ENCODE results near the gene B3GLCT. TPM values are rescaled to one million over a fixed set of nuclear protein-coding genes. Genes with fewer than 3 reads are reported as not detected.

Gene B3GLCT
- total RNA-seq, 2 donors from 2014 or later, result 10.1 to 11.5 TPM

DNA sequence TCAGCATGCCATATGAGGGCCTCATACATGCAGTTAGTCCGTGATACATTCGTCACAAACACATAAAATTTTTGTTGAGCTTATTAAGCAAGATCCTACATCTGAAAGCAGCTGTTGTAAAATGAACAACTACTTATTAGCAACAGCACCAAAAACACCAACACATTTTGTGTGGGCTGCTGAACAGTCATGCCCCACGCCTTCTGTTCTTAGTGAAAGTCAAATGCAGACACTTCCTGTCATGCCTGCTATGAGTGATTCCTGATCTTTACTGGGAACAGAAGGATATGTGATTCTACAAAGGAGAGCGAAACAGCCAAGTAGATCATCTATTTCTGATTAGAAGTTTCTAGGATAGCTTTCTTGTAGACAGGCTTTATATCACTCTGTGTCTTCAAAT is 4.2 kb upstream of the B3GLCT start:
- no peaks in the 10 kb centered on the region for H3K27me3 ChIP-seq (ENCODE audit: control insufficient read depth, insufficient read depth, low read length, poor library complexity, severe bottlenecking)
- WGBS, 2 experiments (ENCODE audit: insufficient coverage in 1 of 2, insufficient read length in 1 of 2), result 93 to 95% methylated on average over 4 of the region's 4 CpGs
- H3K9ac ChIP-seq (ENCODE audit: extremely low read depth, low read length, poor library complexity, severe bottlenecking), result no peak overlapping the region
- no peak overlapping the region for H3K4me3 Mint-ChIP-seq
- no peaks in the 10 kb centered on the region for H3K9me3 Mint-ChIP-seq
- no peaks in the 10 kb centered on the region for H3K36me3 ChIP-seq (ENCODE audit: control insufficient read depth, insufficient read depth, low read length)
- DNase-seq, result no peak
- H3K4me1 Mint-ChIP-seq, result peaks cover 21% of the 10 kb centered on the region
- H3K36me3 Mint-ChIP-seq (ENCODE audit: low read depth), result no peaks in the 10 kb centered on the region
- H3K27ac Mint-ChIP-seq, result no peak overlapping the region
- H3K27me3 Mint-ChIP-seq (ENCODE audit: insufficient read depth), result peaks cover 5% of the 10 kb centered on the region
- no peak overlapping the region for H3K4me3 ChIP-seq (ENCODE audit: low read length)
- H3K27ac ChIP-seq (ENCODE audit: low read depth, low read length), result no peak overlapping the region
- TF ChIP-seq, protein P1, sequence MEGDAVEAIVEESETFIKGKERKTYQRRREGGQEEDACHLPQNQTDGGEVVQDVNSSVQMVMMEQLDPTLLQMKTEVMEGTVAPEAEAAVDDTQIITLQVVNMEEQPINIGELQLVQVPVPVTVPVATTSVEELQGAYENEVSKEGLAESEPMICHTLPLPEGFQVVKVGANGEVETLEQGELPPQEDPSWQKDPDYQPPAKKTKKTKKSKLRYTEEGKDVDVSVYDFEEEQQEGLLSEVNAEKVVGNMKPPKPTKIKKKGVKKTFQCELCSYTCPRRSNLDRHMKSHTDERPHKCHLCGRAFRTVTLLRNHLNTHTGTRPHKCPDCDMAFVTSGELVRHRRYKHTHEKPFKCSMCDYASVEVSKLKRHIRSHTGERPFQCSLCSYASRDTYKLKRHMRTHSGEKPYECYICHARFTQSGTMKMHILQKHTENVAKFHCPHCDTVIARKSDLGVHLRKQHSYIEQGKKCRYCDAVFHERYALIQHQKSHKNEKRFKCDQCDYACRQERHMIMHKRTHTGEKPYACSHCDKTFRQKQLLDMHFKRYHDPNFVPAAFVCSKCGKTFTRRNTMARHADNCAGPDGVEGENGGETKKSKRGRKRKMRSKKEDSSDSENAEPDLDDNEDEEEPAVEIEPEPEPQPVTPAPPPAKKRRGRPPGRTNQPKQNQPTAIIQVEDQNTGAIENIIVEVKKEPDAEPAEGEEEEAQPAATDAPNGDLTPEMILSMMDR (conservative IDR thresholded peaks at IDR 0.05), result no peak
- H3K4me1 ChIP-seq (ENCODE audit: control insufficient read depth, insufficient read depth, low read length), result no peaks in the 10 kb centered on the region
- H3K9me3 ChIP-seq (ENCODE audit: control insufficient read depth, low read length), result no peaks in the 10 kb centered on the region

DNA sequence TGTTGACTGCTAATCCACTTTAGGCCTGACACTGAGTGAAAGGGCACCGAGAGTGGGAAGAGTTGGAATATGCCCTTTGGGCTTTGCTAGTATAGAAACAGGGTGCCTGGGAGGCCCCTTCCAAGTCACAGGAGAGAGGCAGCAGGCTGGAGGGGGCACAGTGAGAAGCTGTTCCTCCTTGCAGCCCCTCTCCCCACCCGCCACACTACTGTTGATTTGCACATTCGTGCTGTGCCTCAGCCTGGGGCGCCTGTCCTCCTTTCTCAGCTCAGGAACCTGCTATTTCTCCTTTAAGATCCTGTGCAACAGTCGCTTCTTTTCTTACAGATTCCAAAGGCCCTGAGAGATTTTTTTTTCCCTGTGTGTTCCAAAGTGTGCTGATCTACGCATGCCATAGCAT is 2.8 kb upstream of the B3GLCT start:
- peaks cover 27% of the 10 kb centered on the region for H3K4me1 Mint-ChIP-seq
- H3K27me3 Mint-ChIP-seq (ENCODE audit: insufficient read depth), result no peaks in the 10 kb centered on the region
- 78 to 82% methylated on average over 5 to 6 of the region's 6 CpGs for WGBS, 2 experiments (ENCODE audit: insufficient coverage in 1 of 2, insufficient read length in 1 of 2)
- H3K4me3 Mint-ChIP-seq, result no peak overlapping the region
- H3K36me3 Mint-ChIP-seq (ENCODE audit: low read depth), result no peaks in the 10 kb centered on the region
- Histone ChIP-seq H3K27ac (ENCODE audit: low read depth, low read length) (no peak overlapping the region), H3K9me3 (ENCODE audit: control insufficient read depth, low read length) (no peaks in the 10 kb centered on the region), H3K4me3 (ENCODE audit: low read length) (no peak overlapping the region), H3K9ac (ENCODE audit: extremely low read depth, low read length, poor library complexity, severe bottlenecking) (no peak overlapping the region), H3K36me3 (ENCODE audit: control insufficient read depth, insufficient read depth, low read length) (no peaks in the 10 kb centered on the region), H3K27me3 (ENCODE audit: control insufficient read depth, insufficient read depth, low read length, poor library complexity, severe bottlenecking) (no peaks in the 10 kb centered on the region), H3K4me1 (ENCODE audit: control insufficient read depth, insufficient read depth, low read length) (no peaks in the 10 kb centered on the region)
- DNase-seq, result no peak
- H3K9me3 Mint-ChIP-seq, result no peaks in the 10 kb centered on the region
- TF ChIP-seq, protein P1 (conservative IDR thresholded peaks at IDR 0.05), result no peak
- no peak overlapping the region for H3K27ac Mint-ChIP-seq

DNA sequence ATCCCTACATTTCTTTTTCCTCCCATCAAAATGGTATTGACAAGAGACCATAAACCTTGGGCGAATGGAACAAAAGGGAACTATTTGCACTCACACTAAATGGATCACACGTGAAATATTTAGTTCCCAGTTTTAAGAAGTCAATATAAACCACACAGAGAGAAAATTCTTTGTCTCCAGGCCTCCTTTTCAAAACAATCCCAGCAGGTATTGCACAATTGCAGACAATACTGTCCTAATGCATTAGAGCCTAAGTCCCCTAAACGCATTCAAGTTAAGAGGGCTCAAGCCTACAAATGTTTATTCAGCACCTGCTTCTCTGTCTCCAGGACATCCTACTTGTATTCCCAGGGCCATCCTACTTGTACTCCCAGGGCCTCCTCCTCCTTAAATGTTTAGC is 1.3 kb upstream of the B3GLCT start:
- WGBS, 2 experiments (ENCODE audit: insufficient coverage in 1 of 2, insufficient read length in 1 of 2), result 90 to 91% methylated on average over 3 of the region's 3 CpGs
- TF ChIP-seq, protein P1 (conservative IDR thresholded peaks at IDR 0.05), result no peak
- H3K27ac Mint-ChIP-seq, result no peak overlapping the region
- no peaks in the 10 kb centered on the region for H3K27me3 ChIP-seq (ENCODE audit: control insufficient read depth, insufficient read depth, low read length, poor library complexity, severe bottlenecking)
- no peaks in the 10 kb centered on the region for H3K36me3 ChIP-seq (ENCODE audit: control insufficient read depth, insufficient read depth, low read length)
- H3K9ac ChIP-seq (ENCODE audit: extremely low read depth, low read length, poor library complexity, severe bottlenecking), result no peak overlapping the region
- H3K4me1 ChIP-seq (ENCODE audit: control insufficient read depth, insufficient read depth, low read length), result no peaks in the 10 kb centered on the region
- peaks cover 30% of the 10 kb centered on the region for H3K4me1 Mint-ChIP-seq
- no peaks in the 10 kb centered on the region for H3K9me3 Mint-ChIP-seq
- no peaks in the 10 kb centered on the region for H3K36me3 Mint-ChIP-seq (ENCODE audit: low read depth)
- H3K4me3 Mint-ChIP-seq, result no peak overlapping the region
- H3K27ac ChIP-seq (ENCODE audit: low read depth, low read length), result no peak overlapping the region
- no peak for DNase-seq
- H3K27me3 Mint-ChIP-seq (ENCODE audit: insufficient read depth), result no peaks in the 10 kb centered on the region
- H3K4me3 ChIP-seq (ENCODE audit: low read length), result no peak overlapping the region
- H3K9me3 ChIP-seq (ENCODE audit: control insufficient read depth, low read length), result no peaks in the 10 kb centered on the region
